Measurements from ENCODE around the gene ARHGAP45.

The ARHGAP45 gene

DNA sequence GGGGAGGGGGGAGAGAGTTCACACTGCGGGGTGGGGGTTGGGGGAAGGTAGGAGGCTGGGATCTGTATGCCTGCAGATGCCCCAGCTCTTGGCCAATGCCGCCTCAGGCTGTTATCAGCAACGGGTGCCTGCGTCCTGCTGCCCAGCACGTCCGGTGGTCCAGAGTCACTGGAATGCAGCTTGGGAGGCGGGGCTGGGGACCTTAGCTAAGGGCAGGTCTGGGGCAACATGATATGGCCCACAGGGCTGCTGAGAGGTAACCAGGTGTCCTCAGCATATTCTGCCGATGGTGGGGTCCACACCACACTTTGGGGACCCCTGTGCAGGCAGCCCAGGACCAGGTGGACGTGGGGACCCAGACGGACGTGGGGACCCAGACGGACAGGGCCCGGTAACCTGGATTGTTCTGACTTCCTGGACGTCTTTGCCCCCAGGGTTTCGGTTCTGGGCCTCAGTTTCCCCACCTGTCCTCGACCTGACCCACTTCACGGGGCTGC is 668 bp upstream of the ARHGAP45 start:
- no peak for DNase-seq
- in situ Hi-C loops (cut with HindIII; ENCODE audit: low pct_ligation_motif_present, low pct_unique_long_range_greater_than_20kb, low sequenced_read_pairs) = no loop called here

DNA sequence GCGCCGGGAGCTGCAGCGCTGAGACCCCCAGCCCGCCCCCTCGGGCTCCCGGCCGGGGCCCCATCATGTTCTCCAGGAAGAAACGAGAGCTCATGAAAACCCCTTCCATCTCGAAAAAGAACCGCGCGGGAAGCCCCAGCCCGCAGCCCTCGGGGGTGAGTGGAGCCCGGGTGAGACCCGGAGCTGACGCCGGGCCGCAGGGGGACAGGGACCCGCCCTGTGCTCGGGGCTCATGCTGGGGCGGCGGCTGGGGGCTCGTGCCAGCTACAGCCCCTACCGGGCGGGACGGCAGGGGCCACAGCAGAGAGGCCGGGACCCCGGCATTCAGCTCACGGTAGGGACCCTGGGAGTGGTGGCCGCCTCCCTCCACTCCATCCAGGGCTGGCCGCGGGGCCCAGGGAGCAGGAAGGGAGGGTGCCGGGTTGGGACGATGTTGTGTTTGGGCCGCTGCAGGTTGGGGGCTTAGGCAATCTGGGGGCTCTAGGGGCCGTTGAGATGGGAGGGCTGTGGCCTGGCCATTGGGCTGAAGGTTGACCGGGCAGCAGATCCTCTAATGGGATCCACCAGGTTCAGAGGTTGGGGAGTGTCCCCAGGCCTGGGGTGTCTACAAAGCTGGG is 482 bp downstream of the ARHGAP45 start:
- DNase-seq = no peak
- in situ Hi-C loops (cut with HindIII; ENCODE audit: low pct_ligation_motif_present, low pct_unique_long_range_greater_than_20kb, low sequenced_read_pairs) = no loop called here

DNA sequence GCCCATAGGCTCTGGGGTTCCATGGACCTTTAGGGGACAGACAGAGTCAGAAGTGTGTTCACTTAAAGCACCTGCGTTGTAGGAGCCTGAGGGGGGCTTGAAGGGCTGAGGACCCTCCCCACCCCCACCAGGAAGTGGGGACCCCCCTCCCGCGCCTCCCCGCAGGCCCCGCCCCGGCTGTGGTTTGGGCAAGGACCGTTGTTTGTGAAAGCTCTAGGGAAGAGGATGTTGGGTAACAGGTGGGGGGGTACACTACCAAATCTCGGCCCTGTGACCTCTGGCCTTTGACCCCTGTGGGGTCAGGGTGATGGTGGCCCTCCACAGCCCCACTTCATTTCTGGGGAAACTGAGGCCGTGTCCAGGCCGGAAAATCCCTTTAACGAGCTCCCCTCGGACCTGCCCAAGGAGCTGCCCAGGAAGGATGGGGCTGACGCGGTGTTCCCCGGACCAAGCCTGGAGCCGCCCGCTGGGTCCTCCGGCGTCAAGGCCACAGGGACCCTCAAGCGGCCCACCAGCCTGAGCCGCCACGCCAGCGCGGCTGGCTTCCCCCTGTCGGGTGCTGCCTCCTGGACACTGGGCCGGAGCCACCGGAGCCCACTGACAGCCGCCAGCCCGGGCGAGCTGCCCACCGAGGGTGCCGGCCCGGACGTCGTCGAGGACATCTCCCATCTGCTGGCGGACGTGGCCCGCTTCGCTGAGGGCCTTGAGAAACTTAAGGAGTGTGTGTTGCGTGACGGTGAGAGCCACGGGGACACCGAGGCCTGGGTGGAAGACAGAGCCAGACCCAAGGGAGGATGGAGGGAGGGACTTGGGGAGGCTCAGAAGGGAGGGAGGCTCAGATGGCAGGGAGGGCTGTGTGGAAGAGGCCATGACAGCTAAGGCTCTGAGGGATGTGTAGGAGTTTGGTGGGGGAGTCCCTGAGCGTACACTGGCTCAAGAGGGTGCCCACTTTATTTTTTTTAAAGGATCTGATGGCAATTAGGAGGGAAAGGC is 1.3 kb downstream of the ARHGAP45 start:
- in situ Hi-C loops (cut with HindIII; ENCODE audit: low pct_ligation_motif_present, low pct_unique_long_range_greater_than_20kb, low sequenced_read_pairs) = no loop called here

DNA sequence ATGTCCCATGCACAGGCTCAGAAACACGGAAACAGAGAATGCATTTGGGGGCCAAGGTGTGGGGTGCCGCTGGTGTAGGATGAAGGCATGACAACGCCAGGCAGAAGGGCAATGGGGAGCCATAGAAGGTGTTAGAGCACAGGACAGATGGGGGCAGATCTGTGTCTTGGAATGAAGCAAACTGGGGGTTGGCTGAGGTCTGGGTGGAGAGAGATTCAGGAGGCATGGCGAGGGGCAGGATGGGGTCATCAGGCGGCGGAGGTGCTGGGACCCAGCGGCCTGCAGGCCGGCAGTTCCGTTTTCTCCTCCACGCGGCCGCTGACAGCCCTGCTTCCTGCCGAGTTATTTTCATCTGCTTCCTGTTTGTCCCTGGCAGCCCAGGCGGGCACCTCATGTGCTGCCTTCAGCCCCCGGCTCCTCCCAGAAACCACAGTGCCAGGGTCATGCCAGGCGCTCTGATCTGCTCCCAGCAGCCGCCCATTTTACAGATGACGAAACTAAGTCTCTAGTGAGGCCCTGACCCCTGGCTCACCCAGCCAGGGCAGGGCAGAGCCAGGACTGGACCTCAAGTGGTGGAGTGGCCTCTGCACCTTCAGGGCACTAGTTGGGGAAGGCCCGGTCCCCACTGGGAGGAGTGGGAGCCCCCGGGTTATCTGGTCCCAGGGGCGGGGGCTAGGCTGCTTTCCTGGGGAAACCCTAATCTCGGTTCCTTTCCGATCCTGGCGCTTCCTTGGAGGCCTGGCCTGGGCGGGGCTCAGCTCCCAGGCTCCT is 2.2 kb downstream of the ARHGAP45 start:
- no peak for DNase-seq
- in situ Hi-C loops (cut with HindIII; ENCODE audit: low pct_ligation_motif_present, low pct_unique_long_range_greater_than_20kb, low sequenced_read_pairs) = no loop called here

More for the DNA sequence above, 1.3 kb downstream of the ARHGAP45 start:
- DNase-seq = no peak

DNA sequence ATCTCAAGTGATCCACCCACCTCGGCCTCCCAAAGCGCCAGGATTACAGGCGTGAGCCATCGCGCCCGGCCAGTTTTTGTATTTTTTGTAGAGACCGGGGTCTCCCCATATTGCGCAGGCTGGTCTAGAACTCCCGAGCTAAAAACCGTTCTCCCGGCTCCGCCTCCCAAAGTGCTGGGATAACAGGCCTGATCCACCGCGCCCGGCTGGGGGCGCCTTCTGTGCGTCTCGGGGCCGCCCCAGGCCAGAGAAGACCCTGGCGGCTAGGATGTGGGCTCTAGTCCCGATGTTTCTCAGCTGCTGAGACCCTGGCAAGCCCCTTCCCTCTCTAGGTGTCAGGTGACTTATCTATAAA is 3.6 kb downstream of the ARHGAP45 start:
- no peak for DNase-seq
- in situ Hi-C loops (cut with HindIII; ENCODE audit: low pct_ligation_motif_present, low pct_unique_long_range_greater_than_20kb, low sequenced_read_pairs) = no loop called here

DNA sequence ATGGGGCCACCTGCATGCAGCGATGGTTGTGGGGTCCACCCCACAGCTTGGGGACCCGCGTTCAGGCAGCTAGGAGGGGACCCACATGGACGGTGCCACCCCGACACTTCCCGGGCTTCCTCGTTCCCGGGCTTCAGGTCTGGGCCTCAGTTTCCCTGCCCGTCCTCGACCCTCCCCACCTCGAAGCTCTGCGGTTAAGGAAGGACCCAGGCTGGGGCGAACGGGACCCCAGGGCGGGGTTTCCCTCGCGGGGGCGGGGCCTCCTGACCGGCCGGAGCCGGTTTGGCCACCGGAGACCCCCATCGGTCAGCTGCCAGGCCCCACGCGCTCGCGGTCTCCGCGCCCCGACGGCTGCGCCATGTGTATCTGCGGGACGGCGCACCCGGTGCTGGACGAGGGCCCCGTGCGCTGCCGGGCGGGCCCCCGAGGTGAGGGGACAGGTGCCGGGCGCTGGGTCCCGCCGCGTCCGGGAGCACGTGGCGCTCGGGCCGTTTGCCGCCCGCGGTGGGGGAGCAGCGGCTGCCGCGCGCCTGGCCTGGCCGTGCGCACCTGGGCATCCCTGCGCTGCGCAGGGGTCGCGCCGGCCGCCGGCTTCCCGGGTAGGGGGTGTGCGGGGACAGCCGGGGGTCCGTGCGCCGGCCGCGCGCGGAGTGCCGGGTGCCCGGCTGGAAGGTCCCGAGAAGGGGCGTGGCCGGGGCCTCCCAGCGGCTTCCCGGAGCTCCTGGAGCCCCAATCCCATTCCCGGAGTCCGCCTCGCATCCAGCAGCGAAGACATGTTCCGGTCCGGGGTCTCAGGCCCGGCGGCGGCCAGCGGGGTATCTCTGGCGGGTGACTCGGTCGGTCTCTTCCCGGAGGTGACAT is 4.2 kb downstream of the ARHGAP45 start:
- in situ Hi-C loops (cut with HindIII; ENCODE audit: low pct_ligation_motif_present, low pct_unique_long_range_greater_than_20kb, low sequenced_read_pairs) = no loop called here
- no peak for DNase-seq

DNA sequence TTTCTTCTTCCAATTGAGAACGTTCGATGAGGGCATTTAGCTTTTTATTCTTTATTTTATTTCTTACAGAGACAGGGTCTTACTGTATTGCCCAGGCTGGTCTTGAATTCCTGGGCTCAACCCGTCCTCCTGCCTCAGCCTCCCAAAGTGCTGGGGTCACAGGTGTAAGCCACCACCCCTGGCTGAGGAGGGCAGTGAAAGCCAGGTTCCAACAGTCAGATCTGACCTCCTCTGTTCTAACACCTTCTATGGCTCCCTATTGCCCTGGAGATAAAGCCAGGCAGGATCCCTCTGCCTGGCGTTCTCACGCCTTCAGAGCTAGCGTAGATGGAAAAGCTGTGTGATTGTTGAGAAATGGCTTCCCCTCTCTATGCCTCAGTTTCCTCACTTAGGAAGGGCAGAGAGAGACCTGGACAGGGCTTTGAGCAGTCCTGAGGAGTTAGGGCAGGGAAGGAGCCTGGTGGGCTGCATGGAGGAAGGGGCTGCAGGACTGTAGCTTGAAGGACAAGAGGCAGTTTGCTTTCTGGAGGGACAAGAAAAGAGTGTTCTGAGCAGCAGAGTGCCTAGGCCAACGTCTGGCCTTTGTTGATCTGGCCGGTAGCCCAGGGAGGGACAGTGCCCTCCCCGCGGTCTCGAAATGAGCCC is 5.5 kb downstream of the ARHGAP45 start:
- DNase-seq = no peak
- in situ Hi-C loops (cut with HindIII; ENCODE audit: low pct_ligation_motif_present, low pct_unique_long_range_greater_than_20kb, low sequenced_read_pairs) = no loop called here

DNA sequence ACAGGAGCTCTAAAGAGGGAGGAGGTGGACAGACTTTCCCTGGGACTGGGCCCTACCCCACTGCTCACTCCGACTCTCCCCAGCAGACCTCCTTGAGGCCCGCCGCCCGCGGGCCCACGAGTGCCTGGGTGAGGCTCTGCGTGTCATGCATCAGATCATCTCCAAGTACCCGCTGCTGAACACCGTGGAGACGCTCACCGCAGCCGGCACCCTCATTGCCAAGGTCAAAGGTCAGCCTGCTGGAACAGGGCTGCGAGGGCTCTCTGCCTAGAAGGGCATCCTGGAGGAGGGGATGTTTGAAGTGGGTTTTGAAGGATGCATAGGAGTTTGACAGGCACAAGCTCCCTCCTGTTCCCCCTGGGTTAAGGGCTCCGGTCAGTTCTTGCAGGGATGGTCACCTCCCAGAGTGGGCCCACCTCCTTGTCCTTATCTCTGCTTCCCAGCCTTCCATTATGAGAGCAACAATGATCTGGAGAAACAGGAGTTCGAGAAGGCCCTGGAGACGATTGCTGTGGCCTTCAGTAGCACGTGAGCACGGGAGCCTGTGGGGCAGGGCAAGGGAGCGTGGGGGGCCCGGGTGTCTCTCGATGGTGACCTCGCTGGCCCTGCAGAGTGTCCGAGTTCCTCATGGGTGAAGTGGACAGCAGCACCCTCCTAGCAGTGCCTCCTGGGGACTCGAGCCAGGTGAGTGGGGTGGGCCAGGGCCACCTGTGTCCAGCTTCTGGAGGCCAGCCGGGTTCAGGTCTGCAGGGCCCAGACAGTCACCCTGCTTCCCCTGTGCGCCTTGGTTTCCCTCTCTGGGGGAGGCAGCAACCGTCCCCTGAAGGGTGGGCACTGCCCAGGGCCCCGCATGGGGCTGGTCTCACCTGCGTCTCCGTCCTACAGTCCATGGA is 6.3 kb downstream of the ARHGAP45 start:
- in situ Hi-C loops (cut with HindIII; ENCODE audit: low pct_ligation_motif_present, low pct_unique_long_range_greater_than_20kb, low sequenced_read_pairs) = no loop called here
- DNase-seq = peak; percentile 29

DNA sequence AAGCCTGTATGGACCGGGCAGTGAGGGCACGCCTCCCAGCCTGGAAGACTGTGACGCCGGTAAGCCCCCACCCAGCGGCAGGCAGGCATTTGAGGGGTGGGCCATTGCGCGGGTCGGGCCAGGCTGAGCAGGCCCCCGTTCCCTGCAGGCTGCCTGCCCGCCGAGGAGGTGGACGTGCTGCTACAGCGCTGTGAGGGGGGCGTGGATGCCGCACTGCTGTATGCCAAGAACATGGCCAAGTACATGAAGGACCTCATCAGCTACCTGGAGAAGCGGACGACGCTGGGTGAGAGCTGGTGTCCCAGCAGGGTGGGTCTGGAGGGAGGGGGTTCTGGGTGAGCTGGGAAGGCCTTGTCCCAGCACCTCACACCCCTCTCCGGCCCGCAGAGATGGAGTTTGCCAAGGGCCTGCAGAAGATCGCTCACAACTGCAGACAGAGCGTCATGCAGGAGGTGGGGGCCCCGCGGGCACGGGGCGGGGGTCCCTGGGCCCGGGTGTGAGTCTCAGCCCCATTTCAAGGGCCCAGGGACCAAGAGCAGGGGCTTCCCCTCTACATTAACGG is 7.1 kb downstream of the ARHGAP45 start:
- no peak for DNase-seq
- in situ Hi-C loops (cut with HindIII; ENCODE audit: low pct_ligation_motif_present, low pct_unique_long_range_greater_than_20kb, low sequenced_read_pairs) = no loop called here

DNA sequence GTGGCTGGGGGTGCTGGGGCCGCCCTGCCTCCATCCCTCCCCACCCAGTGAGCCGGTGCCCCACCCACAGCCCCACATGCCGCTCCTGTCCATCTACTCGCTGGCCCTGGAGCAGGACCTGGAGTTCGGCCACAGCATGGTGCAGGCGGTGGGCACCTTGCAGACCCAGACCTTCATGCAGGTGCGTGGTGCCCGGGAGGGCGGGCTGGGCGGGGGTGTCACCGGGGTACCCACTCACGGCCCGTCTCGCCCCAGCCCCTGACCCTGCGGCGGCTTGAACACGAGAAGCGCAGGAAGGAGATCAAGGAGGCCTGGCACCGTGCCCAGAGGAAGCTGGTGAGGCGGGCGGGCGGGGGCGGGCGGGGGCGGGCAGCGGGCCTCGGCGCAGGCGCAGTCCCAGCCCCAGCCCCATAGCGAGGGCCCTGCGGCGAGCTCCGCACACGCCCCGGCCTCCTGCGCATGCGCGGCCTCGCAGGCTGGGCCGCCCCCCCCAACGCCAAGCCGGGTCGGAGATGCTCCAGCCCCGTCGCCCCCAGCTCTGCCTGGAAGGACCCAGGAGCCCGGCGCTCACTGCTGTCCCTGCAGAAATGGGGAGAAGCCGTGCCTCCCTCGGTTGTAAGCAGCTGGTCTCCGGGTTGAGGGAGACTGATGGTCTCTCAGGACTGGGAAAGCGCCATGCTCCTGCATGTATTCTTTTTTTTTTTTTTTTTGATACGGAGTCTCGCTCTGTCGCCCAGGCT is 7.7 kb downstream of the ARHGAP45 start:
- in situ Hi-C loops (cut with HindIII; ENCODE audit: low pct_ligation_motif_present, low pct_unique_long_range_greater_than_20kb, low sequenced_read_pairs) = no loop called here
- DNase-seq = peak; percentile 66

DNA sequence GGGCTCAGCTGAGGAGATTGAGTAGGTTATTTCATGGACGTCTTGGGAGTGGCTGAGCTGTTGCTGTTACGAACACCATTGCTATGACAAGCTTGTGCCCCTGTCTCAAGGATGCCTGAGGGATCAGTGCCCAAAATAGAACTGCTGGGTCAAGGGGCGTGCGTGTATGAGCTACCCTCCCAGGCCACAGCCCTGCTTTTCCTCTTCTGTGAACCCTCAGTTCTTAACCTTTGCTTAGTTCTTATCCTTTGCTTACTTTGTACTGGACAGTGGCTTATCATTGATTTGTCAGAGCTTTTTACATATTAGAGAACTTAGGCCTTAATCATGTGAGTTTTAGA is 9.0 kb downstream of the ARHGAP45 start:
- in situ Hi-C loops (cut with HindIII; ENCODE audit: low pct_ligation_motif_present, low pct_unique_long_range_greater_than_20kb, low sequenced_read_pairs) = no loop called here
- no peak for DNase-seq

DNA sequence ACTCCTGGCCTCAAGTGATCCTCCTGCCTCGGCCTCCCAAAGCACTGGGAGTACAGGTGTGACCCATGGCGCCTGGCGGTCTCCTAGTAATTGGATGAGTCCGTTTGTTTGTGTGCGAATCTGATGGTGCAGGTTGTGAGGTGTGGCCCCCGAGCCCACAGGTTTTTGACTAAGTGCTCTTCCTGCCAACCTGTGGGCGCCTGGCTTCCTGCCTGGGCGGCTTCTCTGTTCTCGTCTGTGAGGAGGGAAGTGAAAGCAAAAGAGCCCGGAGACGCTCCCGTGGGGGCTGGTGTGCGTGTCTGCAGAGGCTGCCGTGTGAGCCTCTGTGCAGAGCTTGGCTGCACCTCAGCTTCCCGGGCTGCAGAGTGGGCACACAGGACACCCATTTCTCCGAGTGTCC is 10.0 kb downstream of the ARHGAP45 start:
- in situ Hi-C loops (cut with HindIII; ENCODE audit: low pct_ligation_motif_present, low pct_unique_long_range_greater_than_20kb, low sequenced_read_pairs) = no loop called here
- no peak for DNase-seq

DNA sequence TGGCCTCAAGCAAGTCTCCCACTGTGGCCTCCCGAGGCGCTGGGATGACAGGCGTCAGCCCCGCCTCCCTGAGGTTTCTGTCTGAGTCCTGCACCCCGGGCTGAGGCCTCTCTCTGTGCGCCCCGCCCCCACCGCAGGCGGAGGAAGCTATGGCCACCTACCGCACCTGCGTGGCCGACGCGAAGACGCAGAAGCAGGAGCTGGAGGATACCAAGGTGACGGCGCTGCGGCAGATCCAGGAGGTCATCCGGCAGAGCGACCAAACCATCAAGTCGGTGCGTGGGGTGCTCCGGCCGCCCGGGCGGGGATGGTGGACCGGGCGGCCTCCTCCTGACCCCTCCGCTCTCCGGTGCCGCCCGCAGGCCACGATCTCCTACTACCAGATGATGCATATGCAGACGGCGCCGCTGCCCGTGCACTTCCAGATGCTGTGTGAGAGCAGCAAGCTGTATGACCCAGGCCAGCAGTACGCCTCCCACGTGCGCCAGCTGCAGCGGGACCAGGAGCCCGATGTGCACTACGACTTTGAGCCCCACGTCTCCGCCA is 12.7 kb downstream of the ARHGAP45 start:
- in situ Hi-C loops (cut with HindIII; ENCODE audit: low pct_ligation_motif_present, low pct_unique_long_range_greater_than_20kb, low sequenced_read_pairs) = no loop called here
- no peak for DNase-seq

DNA sequence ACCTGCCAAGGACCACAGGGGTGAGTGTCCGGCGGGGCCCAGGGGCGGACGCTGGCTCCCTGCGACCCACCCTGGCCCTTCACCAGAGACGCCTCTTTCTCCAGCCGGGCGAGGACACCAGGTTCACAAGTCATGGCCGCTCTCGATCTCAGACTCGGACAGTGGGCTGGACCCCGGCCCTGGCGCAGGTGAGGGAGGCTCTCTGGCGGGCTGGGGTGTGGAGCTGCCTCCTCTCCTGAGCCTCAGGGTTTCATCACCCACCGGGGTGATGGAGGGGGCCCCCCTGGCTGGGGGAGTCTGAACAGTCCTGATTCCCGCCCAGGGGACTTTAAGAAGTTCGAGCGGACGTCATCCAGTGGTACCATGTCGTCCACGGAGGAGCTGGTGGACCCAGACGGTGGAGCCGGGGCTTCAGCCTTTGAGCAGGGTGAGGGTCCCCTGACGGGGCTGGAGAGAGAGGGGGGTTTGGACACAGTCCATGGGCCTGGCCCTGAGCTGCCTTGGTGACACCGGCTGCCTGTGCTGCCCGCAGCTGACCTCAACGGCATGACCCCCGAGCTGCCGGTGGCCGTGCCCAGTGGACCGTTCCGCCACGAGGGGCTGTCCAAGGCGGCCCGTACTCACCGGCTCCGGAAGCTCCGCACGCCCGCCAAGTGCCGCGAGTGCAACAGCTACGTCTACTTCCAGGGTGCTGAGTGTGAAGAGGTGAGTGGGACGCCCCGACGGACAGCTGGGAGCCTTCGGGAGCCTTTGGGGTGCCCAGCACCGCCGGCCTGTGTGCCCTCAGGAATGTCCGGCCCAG is 13.6 kb downstream of the ARHGAP45 start:
- in situ Hi-C loops (cut with HindIII; ENCODE audit: low pct_ligation_motif_present, low pct_unique_long_range_greater_than_20kb, low sequenced_read_pairs) = no loop called here
- DNase-seq = no peak

All from ACHN (cell line).